ENCODE data around the gene PSME3IP1.

PSME3IP1 gene

GRCh38 chr16:57169327-57169726 is 16.5 kb downstream of the PSME3IP1 start:
- H3K4me3 ChIP-seq (ENCODE audit: low read depth, low read length) = no peak overlapping the region
- DNase-seq (ENCODE audit: low read depth) = no peak
- TF ChIP-seq CTCF (IDR thresholded peaks at IDR 0.05; ENCODE audit: low read depth, low read length, missing control alignments) = no peak
- in situ Hi-C loops (cut with HindIII; ENCODE audit: low sequenced_read_pairs) = loop anchor here (10.0 kb wide), 1 partner anchor 95 kb away; no protein-coding TSS in a partner anchor

- TF ChIP-seq CTCF (IDR thresholded peaks at IDR 0.05; ENCODE audit: low read depth, low read length, missing control alignments) = peak; percentile 70
- DNase-seq (ENCODE audit: low read depth) = peak; percentile 70
- no peak overlapping the region for H3K4me3 ChIP-seq (ENCODE audit: low read depth, low read length)
- in situ Hi-C loops (cut with HindIII; ENCODE audit: low sequenced_read_pairs) = loop anchor here (10.0 kb wide), 1 partner anchor 93 kb away; no protein-coding TSS in a partner anchor
Observed at GRCh38 chr16:57167953-57168352, 17.9 kb downstream of the PSME3IP1 start.

GRCh38 chr16:57167538-57167937 is 18.3 kb downstream of the PSME3IP1 start:
- in situ Hi-C loops (cut with HindIII; ENCODE audit: low sequenced_read_pairs) = loop anchor here (10.0 kb wide), 1 partner anchor 93 kb away; no protein-coding TSS in a partner anchor
- no peak for TF ChIP-seq CTCF (IDR thresholded peaks at IDR 0.05; ENCODE audit: low read depth, low read length, missing control alignments)
- H3K4me3 ChIP-seq (ENCODE audit: low read depth, low read length) = no peak overlapping the region
- no peak for DNase-seq (ENCODE audit: low read depth)

- no peak for TF ChIP-seq CTCF (IDR thresholded peaks at IDR 0.05; ENCODE audit: low read depth, low read length, missing control alignments)
- in situ Hi-C loops (cut with HindIII; ENCODE audit: low sequenced_read_pairs) = loop anchor here (10.0 kb wide), 1 partner anchor 92 kb away; no protein-coding TSS in a partner anchor
- H3K4me3 ChIP-seq (ENCODE audit: low read depth, low read length) = no peak overlapping the region
- peak; percentile 33 for DNase-seq (ENCODE audit: low read depth)
Observed at GRCh38 chr16:57166951-57167350, 18.9 kb downstream of the PSME3IP1 start.

GRCh38 chr16:57166451-57166850 is 19.4 kb downstream of the PSME3IP1 start:
- no peak for DNase-seq (ENCODE audit: low read depth)
- in situ Hi-C loops (cut with HindIII; ENCODE audit: low sequenced_read_pairs) = loop anchor here (10.0 kb wide), 1 partner anchor 92 kb away; no protein-coding TSS in a partner anchor
- no peak overlapping the region for H3K4me3 ChIP-seq (ENCODE audit: low read depth, low read length)
- no peak for TF ChIP-seq CTCF (IDR thresholded peaks at IDR 0.05; ENCODE audit: low read depth, low read length, missing control alignments)

- TF ChIP-seq CTCF (IDR thresholded peaks at IDR 0.05; ENCODE audit: low read depth, low read length, missing control alignments) = no peak
- in situ Hi-C loops (cut with HindIII; ENCODE audit: low sequenced_read_pairs) = loop anchor here (10.0 kb wide), 1 partner anchor 91 kb away; no protein-coding TSS in a partner anchor
- no peak overlapping the region for H3K4me3 ChIP-seq (ENCODE audit: low read depth, low read length)
- DNase-seq (ENCODE audit: low read depth) = peak; percentile 43
Observed at GRCh38 chr16:57165938-57166337, 19.9 kb downstream of the PSME3IP1 start.

All from astrocyte of the cerebellum (primary cell).